ENCODE measurements around the gene HLA-A.

HLA-A gene

GRCh38 chr6:29948277-29948676 is 5.9 kb downstream of the HLA-A start:
- H3K4me2 ChIP-seq (ENCODE audit: low read depth, low read length), result no peak overlapping the region
- no peak overlapping the region for H3K4me3 ChIP-seq (ENCODE audit: low read length)
- H3K27ac ChIP-seq (ENCODE audit: low read length), result no peak overlapping the region
- DNase-seq, result no peak
- no peaks in the 10 kb centered on the region for H3K9me3 ChIP-seq (replicated peaks; ENCODE audit: insufficient read depth, low read length)
- no peak overlapping the region for H3K9ac ChIP-seq (ENCODE audit: low read length)
- no peaks in the 10 kb centered on the region for H4K20me1 ChIP-seq (ENCODE audit: insufficient read depth, low read length)
- H3K4me1 ChIP-seq (ENCODE audit: low read length), result no peaks in the 10 kb centered on the region
- peaks cover 7% of the 10 kb centered on the region; the same call in 1 of the 2 replicates for H3F3A ChIP-seq (ENCODE audit: insufficient read depth, low read length)
- H3K79me2 ChIP-seq (ENCODE audit: low read length), result peaks cover 7% of the 10 kb centered on the region
- TF ChIP-seq EZH2 (optimal IDR thresholded peaks at IDR 0.05; ENCODE audit: low read depth, low read length) (no peak), CTCF (IDR thresholded peaks at IDR 0.05; ENCODE audit: low read length) (no peak), EZH2phosphoT487 (IDR thresholded peaks at IDR 0.05; ENCODE audit: low read length) (no peak)
- no peaks in the 10 kb centered on the region for H3K36me3 ChIP-seq (replicated peaks; ENCODE audit: insufficient read depth, low read length)
- H3K27me3 ChIP-seq (replicated peaks; ENCODE audit: insufficient read depth, low read length), result no peaks in the 10 kb centered on the region
- no peaks in the 10 kb centered on the region for H3K9me2 ChIP-seq (replicated peaks; ENCODE audit: insufficient read depth, low read length)
- H2AFZ ChIP-seq (ENCODE audit: low read length), result no peak overlapping the region

GRCh38 chr6:29949934-29950333 is 7.6 kb downstream of the HLA-A start:
- Histone ChIP-seq H3K4me3 (ENCODE audit: low read length) (no peak overlapping the region), H3K4me2 (ENCODE audit: low read depth, low read length) (no peak overlapping the region), H3K79me2 (ENCODE audit: low read length) (no peaks in the 10 kb centered on the region), H3K4me1 (ENCODE audit: low read length) (no peaks in the 10 kb centered on the region), H3K9ac (ENCODE audit: low read length) (no peak overlapping the region), H2AFZ (ENCODE audit: low read length) (no peak overlapping the region), H3K9me3 (replicated peaks; ENCODE audit: insufficient read depth, low read length) (no peaks in the 10 kb centered on the region), H3K27ac (ENCODE audit: low read length) (no peak overlapping the region), H3F3A (ENCODE audit: insufficient read depth, low read length) (peaks cover 7% of the 10 kb centered on the region; the same call in 1 of the 2 replicates), H3K27me3 (replicated peaks; ENCODE audit: insufficient read depth, low read length) (no peaks in the 10 kb centered on the region), H3K9me2 (replicated peaks; ENCODE audit: insufficient read depth, low read length) (no peaks in the 10 kb centered on the region), H3K36me3 (replicated peaks; ENCODE audit: insufficient read depth, low read length) (no peaks in the 10 kb centered on the region), H4K20me1 (ENCODE audit: insufficient read depth, low read length) (no peaks in the 10 kb centered on the region)
- TF ChIP-seq EZH2phosphoT487 (IDR thresholded peaks at IDR 0.05; ENCODE audit: low read length) (no peak), EZH2 (optimal IDR thresholded peaks at IDR 0.05; ENCODE audit: low read depth, low read length) (no peak), CTCF (IDR thresholded peaks at IDR 0.05; ENCODE audit: low read length) (no peak)
- DNase-seq, result no peak

- Histone ChIP-seq H4K20me1 (ENCODE audit: insufficient read depth, low read length) (no peaks in the 10 kb centered on the region), H3F3A (ENCODE audit: insufficient read depth, low read length) (no peaks in the 10 kb centered on the region), H3K9ac (ENCODE audit: low read length) (no peak overlapping the region), H3K36me3 (replicated peaks; ENCODE audit: insufficient read depth, low read length) (no peaks in the 10 kb centered on the region), H2AFZ (ENCODE audit: low read length) (no peak overlapping the region), H3K9me2 (replicated peaks; ENCODE audit: insufficient read depth, low read length) (no peaks in the 10 kb centered on the region), H3K4me1 (ENCODE audit: low read length) (no peaks in the 10 kb centered on the region), H3K27ac (ENCODE audit: low read length) (no peak overlapping the region), H3K4me2 (ENCODE audit: low read depth, low read length) (no peak overlapping the region), H3K27me3 (replicated peaks; ENCODE audit: insufficient read depth, low read length) (no peaks in the 10 kb centered on the region), H3K9me3 (replicated peaks; ENCODE audit: insufficient read depth, low read length) (no peaks in the 10 kb centered on the region), H3K4me3 (ENCODE audit: low read length) (no peak overlapping the region), H3K79me2 (ENCODE audit: low read length) (no peaks in the 10 kb centered on the region)
- TF ChIP-seq EZH2 (optimal IDR thresholded peaks at IDR 0.05; ENCODE audit: low read depth, low read length) (no peak), CTCF (IDR thresholded peaks at IDR 0.05; ENCODE audit: low read length) (no peak), EZH2phosphoT487 (IDR thresholded peaks at IDR 0.05; ENCODE audit: low read length) (no peak)
- no peak for DNase-seq
These were observed 9.6 kb downstream of the HLA-A start for GRCh38 chr6:29951882-29952281.

All from MM.1S (cell line).